HG02798 (cell line): ENCODE data around the gene CDYL.

Experiments
- ATAC-seq: cut with Tn5 transposase; IDR thresholded peaks from one replicate; pipeline ENCODE4 v1.9.1; 2021; ENCODE audit warnings: mild to moderate bottlenecking; ENCODE audit not compliant: unreplicated experiment, poor library complexity

The CDYL gene

GRCh38 chr6:4902363-4902762 lies 126.2 kb downstream of the CDYL start:
- no peak for ATAC-seq

GRCh38 chr6:4903121-4903520 lies 126.9 kb downstream of the CDYL start:
- no peak for ATAC-seq

GRCh38 chr6:4903751-4904370 lies 127.7 kb downstream of the CDYL start:
- ATAC-seq, result no peak

DNA sequence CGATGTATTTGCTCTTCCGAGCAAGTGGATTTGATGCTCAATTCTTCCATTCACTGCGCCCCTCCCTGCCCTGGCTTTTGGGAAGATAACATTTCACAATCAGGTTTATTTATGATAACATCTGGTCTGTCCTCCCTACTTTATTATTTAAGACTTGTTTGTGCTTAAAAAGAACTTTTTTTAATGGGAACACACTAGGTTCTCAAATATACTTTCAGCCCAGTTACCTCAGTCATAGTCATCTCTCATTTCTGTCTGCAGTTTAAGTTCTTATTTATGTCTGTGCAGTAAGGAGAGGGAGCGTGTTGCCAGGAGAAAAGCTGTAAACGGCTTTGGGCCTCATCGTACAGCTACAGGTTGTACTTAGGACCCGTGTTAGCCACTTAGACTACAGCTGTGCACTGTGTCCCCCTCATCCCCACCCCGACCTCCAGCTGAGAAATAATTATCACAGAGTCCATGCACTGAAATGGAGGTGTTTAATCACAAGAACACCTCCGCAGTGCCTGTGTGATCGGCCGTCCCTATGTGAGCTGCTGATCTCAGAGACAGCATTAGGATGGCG lies 128.3 kb downstream of the CDYL start:
- ATAC-seq, result no peak

GRCh38 chr6:4905826-4906225 lies 129.6 kb downstream of the CDYL start:
- ATAC-seq, result no peak

DNA sequence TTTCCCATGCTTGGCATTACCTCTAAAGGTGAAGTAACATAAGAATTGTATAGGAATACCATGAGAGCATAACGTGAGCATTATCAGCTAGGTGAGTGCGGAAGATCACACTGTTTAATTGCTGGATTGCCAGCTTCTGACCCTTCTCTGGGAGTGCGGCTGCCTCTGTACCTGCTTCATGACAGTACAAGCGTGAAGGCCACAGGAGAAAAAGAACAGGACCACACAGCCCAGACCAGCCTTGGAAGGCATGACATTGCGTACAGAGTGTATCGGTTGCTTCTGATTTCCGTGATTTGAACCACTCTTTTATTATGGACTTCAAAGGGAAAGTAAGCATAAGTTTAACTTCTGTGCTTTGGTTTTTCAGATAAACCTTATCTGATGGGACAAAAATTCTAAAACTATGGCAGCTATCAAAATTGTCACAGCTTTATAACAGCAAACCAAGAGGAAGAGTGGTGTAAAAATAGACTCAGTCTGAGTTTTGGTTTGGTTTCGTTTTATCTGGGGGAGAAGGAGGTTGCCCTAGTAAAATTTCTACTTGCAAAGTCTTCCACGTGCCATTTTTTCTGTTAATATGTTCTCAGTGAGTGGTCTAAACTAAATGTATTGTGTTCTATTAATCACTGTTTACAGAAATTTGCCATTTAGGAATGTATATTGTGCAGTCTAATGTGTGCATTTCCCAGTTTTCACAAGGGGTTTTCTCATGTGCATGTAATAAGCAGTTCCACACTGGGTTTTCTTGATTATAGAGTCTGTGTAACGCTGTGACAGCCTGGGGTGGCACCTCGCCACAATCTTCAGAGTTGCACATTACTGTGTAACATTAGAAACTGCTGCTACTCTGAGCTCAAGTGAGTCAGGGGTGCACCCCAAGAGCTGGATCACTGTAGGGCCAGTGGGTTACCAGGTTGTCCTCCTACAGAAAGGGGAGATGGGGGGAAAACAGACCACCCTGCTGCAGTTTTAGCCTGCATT lies 130.4 kb downstream of the CDYL start:
- ATAC-seq, result peak; percentile 45

GRCh38 chr6:4907602-4908001 lies 131.4 kb downstream of the CDYL start:
- ATAC-seq, result peak; percentile 44

GRCh38 chr6:4908062-4908461 lies 131.9 kb downstream of the CDYL start:
- no peak for ATAC-seq

DNA sequence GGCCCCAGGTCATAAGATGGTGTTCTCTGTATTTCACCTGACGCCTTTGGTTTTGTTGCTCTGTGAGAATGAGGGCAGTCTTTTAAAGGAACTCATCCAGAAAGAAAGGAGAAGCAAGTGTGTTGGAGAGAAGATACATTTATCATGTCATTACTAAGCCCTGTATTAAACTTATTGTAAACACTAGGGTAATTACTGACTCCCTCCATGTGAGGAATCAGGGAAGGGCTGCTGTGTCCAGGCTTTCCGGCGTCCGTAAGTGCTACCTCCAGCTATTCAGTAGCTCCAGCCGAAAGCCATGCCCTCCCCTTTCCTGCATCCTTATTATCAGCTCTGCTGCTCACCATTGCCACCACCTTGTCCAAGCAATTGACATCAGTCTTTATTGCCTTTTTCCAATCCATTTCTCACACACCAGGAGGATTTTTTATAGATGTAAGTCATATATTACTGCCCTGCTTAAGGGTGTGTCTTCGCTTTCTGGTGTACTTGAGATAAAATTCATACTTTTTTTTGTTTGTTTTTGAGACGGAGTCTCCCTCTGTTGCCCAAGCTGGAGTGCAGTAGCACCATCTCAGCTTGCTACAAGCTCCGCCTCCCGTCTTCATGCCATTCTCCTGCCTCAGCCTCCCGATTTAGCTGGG lies 133.0 kb downstream of the CDYL start:
- no peak for ATAC-seq

DNA sequence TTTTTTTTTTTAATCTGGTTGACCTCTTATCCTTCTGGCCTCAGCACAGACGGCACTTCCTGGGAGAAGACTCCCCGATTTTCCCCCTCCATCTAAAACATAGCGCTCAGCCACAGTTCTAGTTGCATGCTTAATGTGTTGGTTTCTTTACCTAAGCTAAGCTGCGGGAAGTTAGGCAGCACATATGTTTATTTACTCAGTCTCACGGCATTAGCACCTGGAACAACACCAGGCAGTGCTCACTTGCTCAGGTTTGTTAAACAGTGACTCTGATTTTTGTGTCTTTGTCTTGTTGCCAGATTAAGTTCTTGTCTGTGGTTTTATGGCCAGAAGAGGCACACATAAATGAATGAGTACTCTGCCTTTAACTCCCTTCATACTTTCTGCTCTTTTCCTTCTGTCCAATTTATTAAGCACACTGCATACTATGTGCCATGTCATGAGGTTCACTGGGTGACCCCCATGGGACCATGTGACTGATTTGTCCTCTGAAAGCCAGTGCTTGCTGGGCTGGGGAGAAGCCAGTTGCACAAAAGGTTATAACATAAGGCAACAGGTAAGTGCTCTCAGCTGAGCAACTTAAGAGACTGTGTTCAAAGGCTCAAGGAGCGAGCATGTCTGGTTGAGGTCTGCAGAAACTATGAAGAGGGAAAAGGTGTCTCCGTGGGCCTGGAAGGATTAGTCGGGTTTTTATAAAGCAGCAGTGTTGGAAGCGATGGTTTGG lies 134.0 kb downstream of the CDYL start:
- ATAC-seq, result no peak

DNA sequence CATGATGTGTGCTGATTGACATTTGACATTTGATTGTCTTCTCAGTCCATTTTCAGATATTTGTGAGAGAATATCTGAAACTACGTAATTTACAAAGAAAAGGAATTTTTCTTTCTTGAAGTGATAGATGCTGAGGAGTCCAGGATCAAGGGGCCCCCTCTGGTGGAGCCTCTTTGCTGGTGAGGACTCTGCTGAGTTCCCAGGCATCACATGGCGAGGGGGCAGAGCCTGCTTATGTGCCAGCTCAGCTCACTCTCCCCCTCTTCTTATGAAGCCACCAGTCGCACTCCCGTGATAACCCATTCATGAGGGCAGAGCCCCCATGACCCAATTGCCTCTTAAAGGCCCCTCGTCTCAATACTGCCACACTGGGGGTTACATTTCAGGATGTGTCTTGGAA lies 136.4 kb downstream of the CDYL start:
- no peak for ATAC-seq

- no peak for ATAC-seq
These were observed 137.7 kb downstream of the CDYL start for GRCh38 chr6:4913705-4914419.

GRCh38 chr6:4914420-4915159 lies 138.4 kb downstream of the CDYL start:
- no peak for ATAC-seq

DNA sequence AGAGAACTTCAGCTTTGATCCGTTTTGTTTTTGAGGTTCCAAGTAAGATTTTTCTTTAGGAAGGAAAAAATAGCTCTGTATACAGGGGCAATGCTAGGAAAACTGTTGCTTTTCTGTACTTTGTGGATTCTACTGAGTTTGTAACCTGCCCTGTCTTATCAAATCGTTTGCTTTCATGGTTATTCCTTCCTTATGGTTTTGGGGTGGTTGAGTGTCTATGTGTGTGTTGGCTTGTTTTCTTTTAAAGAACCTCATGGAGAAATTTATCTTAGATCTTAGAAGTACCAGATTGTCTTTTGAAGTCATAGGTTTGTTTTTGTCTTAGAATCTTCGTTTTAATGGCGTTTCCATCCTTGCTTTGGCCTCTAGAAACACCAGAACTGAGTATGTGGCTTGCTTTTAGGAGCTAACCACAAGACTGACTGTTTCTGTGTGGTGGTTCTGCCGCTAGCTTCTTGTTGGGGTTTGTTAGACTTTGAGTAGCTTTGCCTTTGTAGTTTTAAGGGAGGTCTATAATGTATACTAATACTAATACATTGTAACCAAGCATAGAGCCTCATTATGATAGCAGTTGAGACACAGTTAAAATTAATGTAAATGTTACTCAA lies 140.9 kb downstream of the CDYL start:
- ATAC-seq, result no peak

- ATAC-seq, result no peak
These were observed 144.8 kb downstream of the CDYL start for GRCh38 chr6:4920914-4921410.

DNA sequence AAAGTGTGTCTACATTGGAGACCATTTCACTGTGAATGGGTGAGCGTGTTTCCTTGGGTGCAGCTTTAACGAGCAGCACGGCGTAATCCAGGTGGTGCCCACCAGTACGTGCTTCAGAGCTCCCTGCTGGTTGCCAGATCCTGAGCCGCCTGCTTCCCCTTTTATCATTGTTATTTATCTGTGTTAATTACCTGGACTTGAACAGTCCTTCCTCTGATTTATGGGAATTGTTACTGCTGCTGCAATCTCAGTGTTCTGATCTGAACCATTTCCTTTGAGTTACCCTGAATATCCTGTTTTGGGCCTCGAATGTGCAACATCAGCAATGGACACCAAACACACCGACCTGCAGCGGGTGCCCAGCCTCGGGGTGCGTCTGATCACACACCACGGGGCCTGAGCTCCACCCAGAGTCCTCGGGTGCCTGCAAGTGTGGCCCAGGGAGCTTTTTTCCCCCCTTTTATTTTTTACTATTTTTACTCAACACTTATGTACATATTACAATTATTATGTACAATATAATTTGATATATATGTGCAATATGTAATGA lies 146.4 kb downstream of the CDYL start:
- no peak for ATAC-seq

- ATAC-seq, result no peak
These were observed 146.9 kb downstream of the CDYL start for GRCh38 chr6:4923081-4923480.

DNA sequence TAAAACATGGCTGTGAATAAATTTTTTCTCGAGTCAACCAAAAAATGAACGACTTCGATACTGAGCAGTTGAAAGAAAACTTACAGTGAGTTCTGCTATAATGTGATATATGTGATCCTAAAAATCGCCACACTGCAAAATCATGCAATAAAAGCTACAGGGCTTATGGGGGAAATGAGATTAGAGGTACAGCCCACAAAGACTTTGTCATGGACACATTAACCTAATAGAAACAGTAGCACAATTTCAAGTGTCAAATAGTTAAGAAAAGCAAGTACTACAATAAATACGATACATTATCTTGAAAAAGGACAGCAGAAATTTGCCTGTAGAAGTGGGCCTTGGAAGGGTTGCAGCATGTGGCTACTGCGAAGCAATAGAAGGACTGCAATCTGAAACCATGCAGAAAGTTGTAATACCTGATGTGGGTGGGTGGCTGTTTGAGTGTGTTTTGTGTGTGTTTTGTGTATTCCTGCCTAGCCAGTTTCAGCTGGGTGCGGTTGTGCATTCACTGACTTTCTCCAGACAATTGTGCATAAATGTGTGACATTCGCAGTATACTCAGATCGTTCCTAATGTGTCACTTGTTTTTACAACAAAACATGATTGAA lies 148.6 kb downstream of the CDYL start:
- ATAC-seq, result no peak
